GM19438 (cell line): ENCODE data around the gene SDK1.
"Not testable (repeated sequence)": the region's sequence is repeated elsewhere in the genome, so short reads cannot be mapped to it uniquely, and the experiment has no call there.

ENCODE experiments used
- ATAC-seq: cut with Tn5 transposase; IDR thresholded peaks from one replicate; pipeline ENCODE4 v1.9.1; 2021; ENCODE audit warnings: low read depth; ENCODE audit not compliant: unreplicated experiment

The SDK1 gene

DNA sequence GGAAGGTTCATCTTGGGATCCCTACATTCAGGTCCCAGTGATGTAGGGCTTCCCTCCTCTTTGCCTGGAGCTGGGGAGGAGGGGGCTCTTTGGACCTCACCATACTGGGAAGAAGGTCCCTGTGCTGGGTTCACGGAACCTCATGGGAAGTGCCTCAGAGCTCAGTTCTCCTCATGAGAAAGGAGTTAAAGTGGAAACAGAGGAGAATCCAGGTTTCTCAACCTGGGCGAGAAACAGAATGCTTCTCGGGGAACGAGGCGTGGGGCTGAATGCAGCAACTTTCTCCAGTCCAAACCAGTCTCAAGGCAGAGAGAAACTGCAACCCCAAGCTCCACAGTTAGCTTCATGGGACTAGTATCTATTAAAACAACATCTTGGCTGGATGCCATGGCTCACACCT is 998.4 kb downstream of the SDK1 start:
- ATAC-seq: no peak

DNA sequence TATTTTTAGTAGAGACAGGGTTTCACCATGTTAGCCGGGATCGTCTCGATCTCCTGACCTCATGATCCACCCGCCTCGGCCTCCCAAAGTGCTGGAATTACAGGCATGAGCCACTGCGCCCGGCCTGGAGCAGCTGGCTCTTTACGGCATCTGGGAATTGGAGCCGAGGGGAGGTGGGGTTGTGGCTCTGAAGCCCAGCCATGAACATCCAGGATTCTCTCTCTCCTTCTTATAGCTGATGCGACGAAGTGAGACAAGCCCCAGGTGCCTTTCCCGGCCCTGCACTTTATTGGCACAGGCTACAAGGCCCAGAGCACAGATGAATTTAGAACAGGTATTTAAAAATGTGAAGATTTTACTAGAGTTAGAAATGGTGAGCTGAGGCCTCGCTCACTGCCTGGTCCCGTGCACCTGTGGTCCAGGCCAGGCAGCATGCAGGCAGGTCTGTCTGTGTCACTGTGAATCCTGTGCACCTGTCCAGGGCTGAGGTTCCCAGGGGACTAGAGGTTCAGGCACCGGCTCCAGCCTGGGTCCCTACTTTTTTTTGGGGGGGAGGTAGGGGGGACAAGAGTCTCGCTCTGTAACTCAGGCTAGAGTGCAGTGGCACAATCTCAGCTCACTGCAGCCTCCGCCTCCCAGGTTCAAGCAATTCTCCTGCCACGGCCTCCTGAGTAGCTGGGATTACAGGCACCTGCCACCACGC is 1001.3 kb downstream of the SDK1 start:
- no peak for ATAC-seq

DNA sequence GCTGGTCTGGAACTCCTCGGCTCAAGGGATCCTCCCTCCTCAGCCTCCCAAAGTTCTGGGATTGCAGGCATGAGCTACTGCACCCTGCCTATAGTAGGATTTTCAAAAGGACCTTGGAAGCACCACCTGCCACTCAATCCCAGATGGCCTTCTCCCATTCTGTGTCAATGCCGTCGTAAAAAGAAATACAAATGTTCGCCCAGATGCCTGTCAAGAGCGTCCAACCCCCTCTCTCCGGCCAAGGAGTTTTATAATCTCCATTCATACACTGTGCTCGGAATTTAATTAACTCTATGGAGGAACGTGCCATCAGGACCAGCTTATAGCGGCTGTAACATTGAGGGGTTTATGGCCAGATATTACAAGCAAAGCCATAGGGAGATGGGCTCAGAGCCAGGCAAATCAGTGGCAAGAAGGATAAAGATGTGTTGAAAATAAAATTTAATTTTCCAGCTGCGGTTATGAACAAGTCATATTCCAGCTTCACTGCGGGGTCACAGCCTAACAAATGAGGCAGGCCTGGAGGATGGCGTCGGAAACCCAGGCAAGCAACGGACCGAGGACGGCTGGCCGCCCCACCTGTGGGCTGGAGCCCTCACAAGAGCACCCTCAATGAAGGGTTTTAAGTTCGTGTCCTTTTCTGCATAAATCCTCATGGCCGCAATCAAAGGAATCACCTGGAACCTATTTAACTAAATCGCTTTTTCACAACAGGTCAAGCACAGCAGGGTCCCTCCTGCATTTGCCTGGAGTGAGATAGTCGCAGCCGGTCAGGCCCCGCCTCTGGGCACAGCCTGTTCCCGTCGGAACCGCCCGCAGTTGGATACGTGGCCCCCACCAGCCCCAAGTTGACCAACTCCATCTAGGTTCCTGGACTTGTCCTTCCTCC is 1006.5 kb downstream of the SDK1 start:
- no peak for ATAC-seq

DNA sequence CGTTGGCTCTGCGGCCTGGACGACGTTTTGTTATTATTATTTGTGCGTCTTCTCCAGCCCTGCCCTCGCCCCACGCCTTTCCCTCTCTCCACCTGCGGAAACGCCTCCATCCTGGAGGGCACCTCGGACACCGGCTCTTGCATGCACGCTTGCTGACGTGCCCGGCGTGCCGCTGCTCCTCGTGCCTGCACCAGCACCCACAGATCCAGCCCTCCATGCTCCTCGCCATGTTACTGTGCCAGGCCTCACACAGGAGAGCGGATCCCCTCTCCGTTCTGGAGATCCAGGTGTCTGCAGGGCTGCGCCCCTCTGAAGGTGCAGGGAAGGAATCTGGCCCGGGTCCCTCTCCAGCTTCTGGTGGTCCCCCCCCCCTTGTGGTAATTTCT is 1007.1 kb downstream of the SDK1 start:
- no peak for ATAC-seq

DNA sequence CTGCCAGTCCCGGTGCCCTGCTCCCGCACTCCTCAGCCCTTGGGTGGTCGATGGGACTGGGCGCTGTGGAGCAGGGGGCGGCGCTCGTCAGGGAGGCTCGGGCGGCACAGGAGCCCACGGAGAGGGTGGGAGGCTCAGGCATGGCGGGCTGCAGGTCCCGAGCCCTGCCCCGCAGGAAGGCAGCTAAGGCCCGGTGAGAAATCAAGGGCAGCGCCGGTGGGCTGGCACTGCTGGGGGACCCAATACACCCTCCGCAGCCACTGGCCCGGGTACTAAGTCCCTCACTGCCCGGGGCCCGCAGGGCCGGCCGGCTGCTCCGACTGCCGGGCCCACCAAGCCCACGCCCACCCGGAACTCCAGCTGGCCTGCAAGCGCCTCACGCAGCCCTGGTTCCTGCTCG is 1012.9 kb downstream of the SDK1 start:
- ATAC-seq: not testable (repeated sequence)

DNA sequence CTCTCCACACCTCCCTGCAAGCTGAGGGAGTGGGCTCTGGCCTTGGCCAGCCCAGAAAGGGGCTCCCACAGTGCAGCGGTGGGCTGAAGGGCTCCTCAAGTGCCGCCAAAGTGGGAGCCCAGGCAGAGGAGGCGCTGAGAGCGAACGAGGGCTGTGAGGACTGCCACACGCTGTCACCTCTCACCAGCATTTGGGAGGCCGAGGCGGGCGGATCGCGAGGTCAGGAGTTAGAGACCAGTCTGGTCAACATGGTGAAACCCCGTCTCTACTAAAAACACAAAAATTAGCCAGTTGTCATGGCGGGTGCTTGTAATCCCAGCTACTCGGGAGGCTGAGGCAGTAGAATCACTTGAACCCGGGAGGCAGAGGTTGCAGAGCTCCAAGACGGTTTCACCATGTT is 1013.3 kb downstream of the SDK1 start:
- not testable (repeated sequence) for ATAC-seq
